Psoas muscle (tissue), 8 donors: ENCODE data around the gene SLC35B2. TPM values are rescaled to one million over a fixed set of nuclear protein-coding genes. Genes with fewer than 3 reads are reported as not detected.

Experiments
- ATAC-seq, 4 donors: fragments of 200-7000 bp; cut with Tn5 transposase; one replicate each; pipeline ENCODE4 v1.9.1; 2020; ENCODE audit warnings: moderate library complexity in 3 of 4, mild to moderate bottlenecking in 2 of 4
- DNase-seq, 2 donors: peaks; one replicate each; pipeline ENCODE4 v3.0.0-alpha.2; 2020
- H3K27ac ChIP-seq: fragments of 200-600 bp; one replicate; pipeline ENCODE4 v1.8.0; 2022
- H3K27me3 ChIP-seq, 3 donors: fragments of 200-600 bp in 1 of 3; one replicate each; pipeline versions ENCODE4 v1.6.1 to v1.8.0; 2013 to 2022; ENCODE audit warnings: low read length in 2 of 3, mild to moderate bottlenecking in 2 of 3, moderate library complexity in 1 of 3; ENCODE audit not compliant: insufficient read depth in 3 of 3
- H3K36me3 ChIP-seq, 2 donors: fragments of 200-600 bp in 1 of 2; one replicate each; pipeline versions ENCODE4 v1.6.1 to v1.8.0; 2013 to 2022; ENCODE audit warnings: low read depth in 1 of 2, mild to moderate bottlenecking in 1 of 2, moderate library complexity in 1 of 2; ENCODE audit not compliant: insufficient read depth in 1 of 2
- H3K4me1 ChIP-seq: fragments of 200-600 bp; one replicate; pipeline ENCODE4 v1.8.0; 2022
- H3K4me3 ChIP-seq: fragments of 200-600 bp; one replicate; pipeline ENCODE4 v1.8.0; 2022; ENCODE audit warnings: mild to moderate bottlenecking
- H3K9me3 ChIP-seq: fragments of 200-600 bp; one replicate; pipeline ENCODE4 v1.8.0; 2022
- WGBS, 3 donors: extraction: QIAGEN DNeasy Blood & Tissue Kit; methylation state at CpG; one replicate each; pipeline versions ENCODE4 v1.1.6 to v1.1.7; 2013; 5-methylcytosine and 5-hydroxymethylcytosine counted together
- intact Hi-C, 2 donors: fragments of 100-400 bp; cut with DNase I; formaldehyde crosslinking; loops; one replicate each; pipeline versions ENCODE4 v1.11.0 to v1.14.2; 2022
- polyA plus RNA-seq, 3 donors: library from polyadenylated mRNA; stranded (reverse); fragments of 200-250 nt; gene quantifications; one replicate each; pipeline ENCODE4 v1.2.3, GENCODE V29; 2013
- total RNA-seq, 4 donors: library from RNA; stranded (reverse); fragmentation: NEBNext Ultra II Directional in 2 of 4; extraction: Animal tissue kit (Norgen Biotek cat#: 25700) in 2 of 4; gene quantifications; one replicate each; pipeline versions ENCODE4 v1.2.1 to v1.2.4, GENCODE V29; 2021 to 2023
- TF ChIP-seq, protein P1 (sequence below): fragments of 200-600 bp; IDR thresholded peaks from one replicate; pipeline ENCODE4 v1.8.0; 2022; ENCODE audit warnings: antibody characterized with exemption
- donor health status: healthy with polysubstance abuse.
- donor health status: DM: no; HTN: no; CAD: no; lungs with moderate emphysema.
- donor health status: Bipolar disorder and iron deficiency.
- donor health status: healthy.
- donor health status: DM: yes; HTN: yes; CAD: no.
- donor health status: DM: no; HTN: no; CAD: no.
- donor health status: DM: no; HTN: no; CAD: no.
- donor health status: DM: yes; HTN: yes; CAD: no.

SLC35B2 gene
- total and polyA plus RNA-seq, 7 donors: 10.9 to 23.6 (median 20.8) TPM

DNA sequence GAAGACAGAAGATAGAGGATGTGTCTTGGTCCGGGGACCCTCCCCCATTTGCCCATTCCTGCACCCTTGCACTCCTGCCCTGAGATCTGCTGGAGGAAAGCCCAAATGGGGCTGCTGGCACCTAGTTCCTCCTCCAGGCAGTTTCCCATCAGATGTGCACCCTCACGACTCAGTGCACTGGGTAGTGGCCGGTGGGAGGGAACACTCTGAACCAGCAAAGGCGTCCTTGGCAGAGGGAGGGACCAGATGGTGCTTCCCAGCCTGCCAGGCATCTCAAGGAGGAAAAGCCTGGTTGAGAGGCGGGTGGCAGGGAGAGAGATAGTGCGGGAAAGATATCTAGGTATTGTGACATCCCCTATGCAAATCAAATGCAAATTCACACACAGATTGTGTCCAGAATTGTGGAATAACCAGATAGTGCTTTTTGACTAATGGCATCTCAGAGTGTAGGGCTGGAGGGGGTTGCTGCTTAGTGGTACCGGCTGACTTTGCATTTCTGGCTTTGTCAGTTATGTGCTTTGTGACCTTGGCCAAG, 32.5 kb upstream of the SLC35B2 start:
- no peak for ATAC-seq
- Histone ChIP-seq H3K9me3 (no peaks in the 10 kb centered on the region), H3K4me3 (no peak overlapping the region), H3K27me3 (peaks cover 0 to 70% (median 8%) of the 10 kb centered on the region in 3 donors), H3K36me3 (no peaks in the 10 kb centered on the region), H3K27ac (no peak overlapping the region), H3K4me1 (no peaks in the 10 kb centered on the region)
- DNase-seq: no peak
- WGBS, 3 donors: 30 to 47% (median 33%) methylated on average over 7 of the region's 7 CpGs
- TF ChIP-seq, protein P1, sequence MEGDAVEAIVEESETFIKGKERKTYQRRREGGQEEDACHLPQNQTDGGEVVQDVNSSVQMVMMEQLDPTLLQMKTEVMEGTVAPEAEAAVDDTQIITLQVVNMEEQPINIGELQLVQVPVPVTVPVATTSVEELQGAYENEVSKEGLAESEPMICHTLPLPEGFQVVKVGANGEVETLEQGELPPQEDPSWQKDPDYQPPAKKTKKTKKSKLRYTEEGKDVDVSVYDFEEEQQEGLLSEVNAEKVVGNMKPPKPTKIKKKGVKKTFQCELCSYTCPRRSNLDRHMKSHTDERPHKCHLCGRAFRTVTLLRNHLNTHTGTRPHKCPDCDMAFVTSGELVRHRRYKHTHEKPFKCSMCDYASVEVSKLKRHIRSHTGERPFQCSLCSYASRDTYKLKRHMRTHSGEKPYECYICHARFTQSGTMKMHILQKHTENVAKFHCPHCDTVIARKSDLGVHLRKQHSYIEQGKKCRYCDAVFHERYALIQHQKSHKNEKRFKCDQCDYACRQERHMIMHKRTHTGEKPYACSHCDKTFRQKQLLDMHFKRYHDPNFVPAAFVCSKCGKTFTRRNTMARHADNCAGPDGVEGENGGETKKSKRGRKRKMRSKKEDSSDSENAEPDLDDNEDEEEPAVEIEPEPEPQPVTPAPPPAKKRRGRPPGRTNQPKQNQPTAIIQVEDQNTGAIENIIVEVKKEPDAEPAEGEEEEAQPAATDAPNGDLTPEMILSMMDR: no peak
- intact Hi-C loops: no loop called here

- Histone ChIP-seq H3K27me3 (peaks cover 0 to 54% (median 8%) of the 10 kb centered on the region in 3 donors), H3K4me3 (no peak overlapping the region), H3K4me1 (no peaks in the 10 kb centered on the region), H3K9me3 (no peaks in the 10 kb centered on the region), H3K27ac (no peak overlapping the region), H3K36me3 (no peaks in the 10 kb centered on the region)
- DNase-seq (no peak), ATAC-seq (no peak)
- intact Hi-C loops: no loop called here
- TF ChIP-seq, protein P1: no peak
- WGBS, 3 donors: 43 to 64% (median 44%) methylated on average over 2 of the region's 2 CpGs
These were observed 29.4 kb upstream of the SLC35B2 start for GRCh38 chr6:44286747-44287146.

DNA sequence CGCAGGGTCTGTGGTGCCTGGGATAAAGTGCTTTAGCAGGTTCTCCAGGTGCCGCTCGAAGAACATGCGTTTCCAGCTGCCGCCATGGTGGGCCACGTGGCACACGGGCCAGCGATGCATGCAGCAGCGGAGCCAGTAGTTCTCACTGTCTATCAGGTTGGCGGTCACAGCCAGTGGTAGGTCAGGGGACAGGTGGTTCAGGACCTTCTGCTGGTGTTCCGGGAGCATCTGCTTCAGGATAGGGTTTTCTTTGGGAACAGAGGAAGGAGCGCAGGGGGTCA, 28.9 kb upstream of the SLC35B2 start:
- H3K27me3 ChIP-seq: peaks cover 0 to 50% (median 8%) of the 10 kb centered on the region in 3 donors
- ATAC-seq: no peak
- intact Hi-C loops: no loop called here

GRCh38 chr6:44285552-44286284, 28.4 kb upstream of the SLC35B2 start:
- Histone ChIP-seq H3K27me3 (peaks cover 0 to 48% (median 8%) of the 10 kb centered on the region in 3 donors), H3K9me3 (no peaks in the 10 kb centered on the region), H3K4me3 (no peak overlapping the region), H3K36me3 (no peaks in the 10 kb centered on the region), H3K4me1 (no peaks in the 10 kb centered on the region), H3K27ac (no peak overlapping the region)
- 67 to 74% (median 71%) methylated on average over 20 to 25 of the region's 25 CpGs for WGBS, 3 donors
- TF ChIP-seq, protein P1: no peak
- no peak for DNase-seq
- ATAC-seq: no peak
- intact Hi-C loops: no loop called here

More for the DNA sequence above, 28.9 kb upstream of the SLC35B2 start:
- Histone ChIP-seq H3K27ac (no peak overlapping the region), H3K4me3 (no peak overlapping the region), H3K9me3 (no peaks in the 10 kb centered on the region), H3K36me3 (no peaks in the 10 kb centered on the region), H3K4me1 (no peaks in the 10 kb centered on the region)
- DNase-seq: no peak
- WGBS, 3 donors: 86 to 95% (median 90%) methylated on average over 12 of the region's 12 CpGs
- TF ChIP-seq, protein P1: no peak
